Breast epithelium (tissue), 4 donors: ENCODE measurements around the gene ASIC4. TPM values are rescaled to one million over a fixed set of nuclear protein-coding genes. Genes with fewer than 3 reads are reported as not detected.

Experiments used
- DNase-seq, 2 donors: peaks; one replicate each; pipeline ENCODE4 v3.0.0-alpha.2; 2019; ENCODE audit warnings: low spot score in 2 of 2
- H3K27ac ChIP-seq, 2 donors: fragments of 200-600 bp; sonication (generic) in 1 of 2; one replicate each; pipeline ENCODE4 v1.5.1; 2016 to 2019; ENCODE audit warnings: mild to moderate bottlenecking in 1 of 2
- H3K27me3 ChIP-seq, 2 donors: fragments of 200-600 bp; sonication (generic) in 1 of 2; one replicate each; pipeline versions ENCODE4 v1.5.1 to v1.6.0; 2017 to 2019; ENCODE audit warnings: control low read depth in 1 of 2, mild to moderate bottlenecking in 1 of 2
- H3K36me3 ChIP-seq: fragments of 200-600 bp; one replicate; pipeline ENCODE4 v1.5.1; 2019
- H3K4me1 ChIP-seq, 2 donors: fragments of 200-600 bp; sonication (generic); one replicate each; pipeline ENCODE4 v1.5.1; 2016 to 2019; ENCODE audit warnings: control low read depth in 1 of 2
- H3K4me3 ChIP-seq, 3 donors: fragments of 200-600 bp; sonication (generic); 1 replicate in 2 of 3; 2 replicates in 1 of 3; pipeline ENCODE4 v1.5.1; 2016 to 2019; ENCODE audit warnings: mild to moderate bottlenecking in 3 of 3, moderate library complexity in 2 of 3
- H3K9me3 ChIP-seq, 2 donors: fragments of 200-600 bp; sonication (generic) in 1 of 2; one replicate each; pipeline ENCODE4 v1.5.1; 2016 to 2019; ENCODE audit warnings: control low read depth in 1 of 2
- POLR2A ChIP-seq: fragments of 450-650 bp; IDR thresholded peaks from one replicate; pipeline ENCODE4 v1.6.1; 2016; ENCODE audit warnings: antibody characterized with exemption, mild to moderate bottlenecking, moderate library complexity
- POLR2AphosphoS5 ChIP-seq, 3 donors: sonication (generic); formaldehyde crosslinking; IDR thresholded peaks; one replicate each; pipeline ENCODE4 v1.6.1; 2017; ENCODE audit warnings: antibody characterized with exemption in 3 of 3
- intact Hi-C: fragments of 100-400 bp; cut with DNase I; formaldehyde crosslinking; loops from one replicate; pipeline ENCODE4 v1.15.1; 2023; ENCODE audit warnings: low total_unique reads
- total RNA-seq, 3 donors: library from RNA; depleted of rRNA; stranded (reverse); fragments of >200 nt; gene quantifications; one replicate each; pipeline ENCODE4 v1.1.0, GENCODE V29; 2016
- TF ChIP-seq, protein P1 (sequence below), 3 donors: fragments of 450-650 bp; IDR thresholded peaks; one replicate each; pipeline ENCODE4 v1.5.1; 2016 to 2017; ENCODE audit warnings: antibody characterized with exemption in 3 of 3, mild to moderate bottlenecking in 3 of 3, moderate library complexity in 3 of 3

Gene ASIC4
- total RNA-seq, 3 donors from 2014 or later, result 0.44 TPM; not detected in 2

GRCh38 chr2:219469186-219469724 is 45.0 kb upstream of the ASIC4 start:
- intact Hi-C loops, result no loop called here
- Histone ChIP-seq H3K36me3 (no peaks in the 10 kb centered on the region), H3K9me3 (no peaks in the 10 kb centered on the region), H3K4me1 (no peaks in the 10 kb centered on the region), H3K27ac (no peak overlapping the region), H3K4me3 (no peak overlapping the region), H3K27me3 (no peaks in the 10 kb centered on the region)
- TF ChIP-seq POLR2A, result no peak
- TF ChIP-seq, protein P1, sequence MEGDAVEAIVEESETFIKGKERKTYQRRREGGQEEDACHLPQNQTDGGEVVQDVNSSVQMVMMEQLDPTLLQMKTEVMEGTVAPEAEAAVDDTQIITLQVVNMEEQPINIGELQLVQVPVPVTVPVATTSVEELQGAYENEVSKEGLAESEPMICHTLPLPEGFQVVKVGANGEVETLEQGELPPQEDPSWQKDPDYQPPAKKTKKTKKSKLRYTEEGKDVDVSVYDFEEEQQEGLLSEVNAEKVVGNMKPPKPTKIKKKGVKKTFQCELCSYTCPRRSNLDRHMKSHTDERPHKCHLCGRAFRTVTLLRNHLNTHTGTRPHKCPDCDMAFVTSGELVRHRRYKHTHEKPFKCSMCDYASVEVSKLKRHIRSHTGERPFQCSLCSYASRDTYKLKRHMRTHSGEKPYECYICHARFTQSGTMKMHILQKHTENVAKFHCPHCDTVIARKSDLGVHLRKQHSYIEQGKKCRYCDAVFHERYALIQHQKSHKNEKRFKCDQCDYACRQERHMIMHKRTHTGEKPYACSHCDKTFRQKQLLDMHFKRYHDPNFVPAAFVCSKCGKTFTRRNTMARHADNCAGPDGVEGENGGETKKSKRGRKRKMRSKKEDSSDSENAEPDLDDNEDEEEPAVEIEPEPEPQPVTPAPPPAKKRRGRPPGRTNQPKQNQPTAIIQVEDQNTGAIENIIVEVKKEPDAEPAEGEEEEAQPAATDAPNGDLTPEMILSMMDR (IDR thresholded peaks at IDR 0.05), result no peak
- no peak for TF ChIP-seq POLR2AphosphoS5 (IDR thresholded peaks at IDR 0.05)
- DNase-seq, result no peak

DNA sequence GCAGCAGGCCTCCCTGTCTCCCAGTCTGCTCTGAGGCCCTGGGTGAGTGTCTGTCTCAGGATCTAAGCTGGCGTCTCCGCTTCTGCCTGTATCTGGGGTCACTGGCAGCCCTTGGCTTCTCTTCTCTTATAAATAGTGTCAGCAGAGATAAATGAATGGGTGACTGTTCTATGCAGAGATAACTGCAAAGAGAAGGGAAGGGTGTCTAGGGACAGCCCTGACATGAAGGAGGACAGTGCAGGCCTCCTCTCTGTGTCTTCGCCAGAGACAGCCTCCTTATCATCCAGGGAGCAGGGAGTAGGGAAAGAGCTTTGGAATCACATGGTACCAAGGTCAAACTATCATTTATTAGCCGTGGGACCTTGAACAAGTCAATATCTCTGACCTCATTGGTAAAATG is 43.9 kb upstream of the ASIC4 start:
- H3K27ac ChIP-seq, result no peak overlapping the region

GRCh38 chr2:219471476-219472371 is 42.6 kb upstream of the ASIC4 start:
- Histone ChIP-seq H3K9me3 (no peaks in the 10 kb centered on the region), H3K27me3 (no peaks in the 10 kb centered on the region), H3K4me3 (no peak overlapping the region), H3K36me3 (no peaks in the 10 kb centered on the region), H3K27ac (no peak overlapping the region), H3K4me1 (no peaks in the 10 kb centered on the region)
- intact Hi-C loops, result loop anchor here (10.0 kb wide), 1 partner anchor 53 kb away; no protein-coding TSS in a partner anchor
- no peak for DNase-seq
- TF ChIP-seq, protein P1 (IDR thresholded peaks at IDR 0.05), result no peak
- TF ChIP-seq POLR2A (no peak), POLR2AphosphoS5 (IDR thresholded peaks at IDR 0.05) (no peak)

More for the DNA sequence above, 43.9 kb upstream of the ASIC4 start:
- Histone ChIP-seq H3K36me3 (no peaks in the 10 kb centered on the region), H3K4me3 (no peak overlapping the region), H3K27me3 (no peaks in the 10 kb centered on the region), H3K4me1 (no peaks in the 10 kb centered on the region), H3K9me3 (no peaks in the 10 kb centered on the region)
- TF ChIP-seq POLR2AphosphoS5 (IDR thresholded peaks at IDR 0.05) (no peak), POLR2A (no peak)
- TF ChIP-seq, protein P1 (IDR thresholded peaks at IDR 0.05), result no peak
- intact Hi-C loops, result loop anchor here (1.0 to 10.0 kb wide), 2 partner anchors 19 to 54 kb away; no protein-coding TSS in a partner anchor
- DNase-seq, result no peak

- Histone ChIP-seq H3K4me3 (no peak overlapping the region), H3K36me3 (no peaks in the 10 kb centered on the region), H3K9me3 (no peaks in the 10 kb centered on the region), H3K4me1 (no peaks in the 10 kb centered on the region), H3K27me3 (no peaks in the 10 kb centered on the region), H3K27ac (no peak overlapping the region)
- intact Hi-C loops, result loop anchor here (10.0 kb wide), 1 partner anchor 52 kb away; no protein-coding TSS in a partner anchor
- no peak for DNase-seq
- TF ChIP-seq, protein P1 (IDR thresholded peaks at IDR 0.05), result no peak
- no peak for TF ChIP-seq POLR2AphosphoS5 (IDR thresholded peaks at IDR 0.05)
- TF ChIP-seq POLR2A, result no peak
Measured at GRCh38 chr2:219472629-219473187, 41.6 kb upstream of the ASIC4 start.
